Uterus (tissue), 2 donors: ENCODE data around the gene BCAN.

Experiments used
- POLR2A ChIP-seq, 2 donors: fragments of 450-650 bp; IDR thresholded peaks; one replicate each; pipeline ENCODE4 v1.6.1; 2016; ENCODE audit warnings: antibody characterized with exemption in 2 of 2, mild to moderate bottlenecking in 1 of 2, moderate library complexity in 1 of 2
- TF ChIP-seq, protein P1 (sequence below), 4 experiments: fragments of 200-600 bp in 2 of 4; fragments of 450-650 bp in 2 of 4; sonication (generic) in 2 of 4; IDR thresholded peaks; one replicate each; pipeline ENCODE4 v1.5.1; 2016 to 2019; ENCODE audit warnings: antibody characterized with exemption in 4 of 4, mild to moderate bottlenecking in 2 of 4, moderate library complexity in 1 of 4

DNA sequence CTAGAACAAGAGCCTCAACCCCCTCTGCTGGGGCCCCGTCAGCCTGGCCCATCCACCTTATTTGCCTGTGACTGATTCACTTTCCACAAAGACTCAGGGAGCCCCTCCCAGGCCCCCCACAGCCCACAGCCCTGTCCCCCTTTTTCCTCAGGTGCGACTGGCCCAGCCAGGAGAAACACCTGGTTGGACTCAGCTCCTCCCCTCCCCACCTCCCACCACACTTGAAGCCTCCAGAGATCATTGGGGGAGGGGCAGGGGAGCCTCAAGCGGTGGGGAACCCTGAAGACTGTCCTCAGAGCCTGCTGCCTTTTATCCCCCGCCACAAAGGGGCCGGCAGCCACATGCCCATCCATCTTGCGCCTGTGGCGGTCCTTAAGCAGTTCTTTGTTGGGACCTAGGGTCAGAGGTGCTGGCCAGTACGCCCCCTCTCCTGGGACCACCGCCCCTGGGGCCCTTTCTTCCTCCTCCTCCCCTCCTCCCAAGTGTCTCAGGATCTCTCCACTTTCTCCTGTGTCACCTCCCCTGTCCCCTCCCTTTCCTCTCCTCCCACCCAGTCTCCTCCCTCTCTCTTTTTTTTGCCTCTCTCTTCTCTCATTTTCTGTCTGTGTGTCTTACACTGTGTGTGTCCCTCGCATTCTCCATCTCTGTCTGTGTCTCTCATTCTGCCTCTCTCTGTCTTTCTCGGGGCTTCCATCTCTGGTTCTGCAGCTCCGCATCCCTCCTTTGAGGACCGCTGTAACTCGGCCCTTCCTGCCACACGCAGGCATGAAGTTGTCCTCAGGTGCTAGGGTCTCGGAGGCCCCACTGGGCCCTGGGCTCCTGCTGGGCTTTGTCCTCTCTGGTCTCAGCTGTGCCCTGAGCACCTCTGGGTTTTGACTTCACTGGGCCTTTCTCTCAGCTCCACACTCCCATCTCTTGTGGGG is 51.3 kb downstream of the BCAN start:
- TF ChIP-seq, protein P1, sequence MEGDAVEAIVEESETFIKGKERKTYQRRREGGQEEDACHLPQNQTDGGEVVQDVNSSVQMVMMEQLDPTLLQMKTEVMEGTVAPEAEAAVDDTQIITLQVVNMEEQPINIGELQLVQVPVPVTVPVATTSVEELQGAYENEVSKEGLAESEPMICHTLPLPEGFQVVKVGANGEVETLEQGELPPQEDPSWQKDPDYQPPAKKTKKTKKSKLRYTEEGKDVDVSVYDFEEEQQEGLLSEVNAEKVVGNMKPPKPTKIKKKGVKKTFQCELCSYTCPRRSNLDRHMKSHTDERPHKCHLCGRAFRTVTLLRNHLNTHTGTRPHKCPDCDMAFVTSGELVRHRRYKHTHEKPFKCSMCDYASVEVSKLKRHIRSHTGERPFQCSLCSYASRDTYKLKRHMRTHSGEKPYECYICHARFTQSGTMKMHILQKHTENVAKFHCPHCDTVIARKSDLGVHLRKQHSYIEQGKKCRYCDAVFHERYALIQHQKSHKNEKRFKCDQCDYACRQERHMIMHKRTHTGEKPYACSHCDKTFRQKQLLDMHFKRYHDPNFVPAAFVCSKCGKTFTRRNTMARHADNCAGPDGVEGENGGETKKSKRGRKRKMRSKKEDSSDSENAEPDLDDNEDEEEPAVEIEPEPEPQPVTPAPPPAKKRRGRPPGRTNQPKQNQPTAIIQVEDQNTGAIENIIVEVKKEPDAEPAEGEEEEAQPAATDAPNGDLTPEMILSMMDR (IDR thresholded peaks at IDR 0.05): no peak
- no peak for TF ChIP-seq POLR2A (IDR thresholded peaks at IDR 0.05)
